Measurements from ENCODE around the gene GAB2.

The GAB2 gene

DNA sequence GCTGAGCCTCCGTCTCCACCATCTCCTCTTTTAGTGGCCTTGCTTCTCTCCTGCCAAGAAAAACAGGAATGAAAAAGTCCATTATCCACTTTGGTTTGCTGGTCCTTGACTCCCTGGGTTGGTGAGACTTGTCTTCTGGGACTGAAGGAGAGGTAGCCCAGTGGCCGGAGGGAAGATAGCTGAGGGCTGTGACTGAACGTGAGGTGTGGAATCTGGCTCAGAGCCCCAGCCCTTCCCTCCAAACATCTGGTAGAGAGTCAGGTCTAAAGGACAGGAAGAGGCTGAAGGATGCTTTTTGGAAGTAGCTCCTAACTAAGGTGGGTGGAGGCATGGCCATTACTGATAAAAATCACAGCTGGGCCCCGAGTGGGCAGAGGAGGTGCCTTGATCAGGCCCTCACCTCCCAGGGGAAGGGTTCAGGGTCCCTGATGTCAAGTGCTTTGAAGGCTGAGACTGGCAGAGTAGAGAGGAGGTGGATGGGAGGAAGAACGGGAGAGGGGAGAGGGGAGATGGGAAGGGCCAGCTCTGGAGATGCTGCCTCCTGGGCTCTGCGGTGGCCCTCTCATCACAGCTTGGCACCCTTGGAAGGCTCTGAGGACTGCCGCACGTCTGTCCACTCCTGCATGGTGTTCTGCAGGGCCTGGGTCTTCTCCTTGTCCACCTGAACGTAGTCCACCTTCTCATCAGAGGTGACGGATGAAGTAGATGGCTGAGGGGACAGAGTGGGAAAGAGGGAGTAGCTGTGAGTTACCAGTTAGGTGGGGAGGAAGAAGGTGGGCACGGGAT, 198.7 kb downstream of the GAB2 start:
- DNase-seq = no peak

DNA sequence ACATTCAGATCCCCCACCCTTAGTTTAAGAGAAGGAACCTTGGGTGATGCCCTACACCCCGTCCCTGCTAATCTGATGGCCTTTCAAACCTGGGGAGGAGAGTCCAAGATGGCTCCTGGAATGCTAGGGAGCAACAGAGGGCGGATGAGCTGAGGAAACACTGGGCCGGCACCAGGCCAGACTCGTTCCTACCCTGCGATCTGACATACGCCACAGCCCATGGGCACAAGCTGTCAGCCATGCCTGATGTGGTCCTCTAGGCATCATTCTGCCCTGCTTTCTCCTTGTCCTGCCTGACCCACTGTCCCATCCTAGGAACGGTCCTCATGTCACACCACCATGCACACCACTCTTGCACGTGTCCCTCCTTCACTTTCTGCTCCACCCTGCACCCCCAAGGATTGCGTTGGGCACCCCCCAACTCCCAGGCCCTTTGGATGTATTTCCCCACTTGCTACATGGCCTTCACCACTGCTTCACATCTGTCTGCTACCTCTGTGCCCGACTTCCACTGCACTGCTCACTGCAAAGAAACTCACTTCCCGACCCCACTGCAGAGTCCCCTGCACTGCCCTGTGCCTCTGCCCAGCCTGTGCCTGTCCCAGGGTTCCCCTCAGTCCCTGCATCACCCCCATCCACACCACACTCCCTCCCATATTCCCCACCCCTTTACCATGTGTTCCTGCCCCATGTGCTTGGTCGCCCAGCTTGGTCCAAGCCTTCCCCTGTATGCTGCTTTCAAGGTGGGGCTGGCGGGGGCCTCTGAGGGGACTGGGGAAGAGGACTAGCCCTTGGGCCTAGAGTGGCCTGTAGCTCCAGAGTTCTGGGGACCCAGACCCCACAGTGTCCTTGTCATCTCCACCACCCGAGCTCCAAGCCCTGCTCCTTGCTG, 199.7 kb downstream of the GAB2 start:
- DNase-seq = no peak

DNA sequence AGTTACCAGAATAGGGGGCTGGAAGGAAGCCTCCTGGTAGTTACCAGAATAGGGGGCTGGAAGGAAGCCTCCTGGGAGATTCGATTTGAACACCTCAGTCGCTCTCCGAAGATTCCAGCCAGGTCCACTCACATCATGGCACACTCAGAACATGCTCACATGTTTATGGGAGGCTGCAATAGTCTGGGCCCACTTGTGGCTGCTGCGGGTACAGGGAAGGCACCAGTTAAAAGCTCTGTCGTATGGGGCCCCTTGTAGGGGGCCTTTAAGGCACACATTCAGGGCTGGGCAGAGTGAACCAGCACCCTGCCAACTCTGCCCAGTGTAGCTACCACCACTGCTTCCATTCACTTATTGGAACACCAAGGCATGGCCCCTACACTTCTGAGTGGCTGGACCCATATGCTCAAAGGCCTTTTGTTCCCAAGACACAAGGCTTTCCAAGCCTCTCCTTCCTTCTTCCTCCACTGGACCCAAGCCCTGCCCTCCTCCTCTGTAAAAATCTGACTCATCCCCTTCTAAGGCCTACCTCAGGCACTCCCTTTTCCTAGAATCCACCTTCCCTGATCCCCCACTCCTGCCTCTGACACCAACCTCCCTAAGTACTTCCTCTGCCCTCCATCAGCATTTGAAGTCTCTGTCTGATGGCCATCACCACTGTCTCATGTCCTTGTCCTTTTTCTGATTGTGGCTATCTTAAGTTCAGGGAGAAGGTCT, 200.9 kb downstream of the GAB2 start:
- DNase-seq = no peak

DNA sequence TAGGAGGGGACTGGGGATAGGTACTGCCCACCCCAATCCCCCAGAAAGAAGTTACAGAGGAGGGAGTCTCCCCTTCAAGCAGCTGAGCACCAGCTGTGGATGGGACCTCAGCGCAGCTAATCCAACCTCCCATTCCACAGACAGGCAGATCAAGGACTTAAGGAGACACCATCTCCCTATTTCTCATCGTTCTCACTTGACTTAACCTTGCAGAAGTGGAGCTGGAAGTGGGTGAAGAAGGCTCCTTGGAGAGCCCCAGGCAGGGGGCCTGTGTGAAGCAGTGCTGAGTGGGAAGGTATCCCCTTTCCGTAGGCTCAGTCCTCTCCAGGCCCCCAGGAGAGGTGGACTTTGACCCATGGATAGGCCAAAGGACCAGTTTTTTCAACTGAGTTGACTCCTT, 201.6 kb downstream of the GAB2 start:
- DNase-seq = no peak

DNA sequence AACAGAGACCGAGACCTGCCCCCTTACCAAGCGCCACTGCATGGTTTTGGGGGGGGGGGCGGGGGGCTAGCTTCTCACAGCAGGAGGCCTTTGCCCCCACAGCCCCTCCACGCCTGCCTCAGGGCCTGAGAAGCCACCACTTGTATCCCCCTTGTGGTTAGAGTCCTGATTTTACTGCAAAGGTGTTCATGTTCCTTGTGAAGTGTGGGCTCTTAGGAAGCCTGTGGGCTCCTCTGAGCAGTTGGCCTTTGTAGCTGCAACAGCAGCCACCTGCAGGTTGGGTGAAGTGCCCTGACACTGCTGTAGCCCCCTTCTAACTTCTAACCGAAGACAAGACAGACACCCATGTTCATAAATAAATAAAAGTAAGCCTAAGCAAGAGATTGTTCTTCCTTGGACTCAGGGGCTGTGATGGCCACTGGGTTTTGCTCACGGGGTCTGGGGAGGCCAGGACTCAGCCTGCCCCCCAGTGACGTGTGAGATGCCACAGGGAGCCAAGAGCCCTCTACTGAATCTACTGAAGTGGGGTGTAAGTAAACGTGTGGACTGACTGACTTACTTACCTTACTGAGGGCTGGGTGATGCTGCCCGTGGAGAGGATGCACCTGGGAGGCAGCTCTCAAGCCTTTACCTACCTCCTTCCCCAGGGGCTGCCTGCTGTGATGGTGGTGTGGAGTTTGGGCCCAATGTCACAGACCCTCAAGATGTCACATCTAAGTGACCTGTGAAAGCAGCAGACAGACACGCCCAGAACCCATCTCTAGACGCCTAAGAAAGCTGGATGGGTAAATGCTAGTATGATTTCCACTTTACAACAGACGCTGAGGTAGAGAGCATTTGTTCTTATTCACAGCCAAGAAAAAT, 203.1 kb downstream of the GAB2 start:
- DNase-seq = no peak

DNA sequence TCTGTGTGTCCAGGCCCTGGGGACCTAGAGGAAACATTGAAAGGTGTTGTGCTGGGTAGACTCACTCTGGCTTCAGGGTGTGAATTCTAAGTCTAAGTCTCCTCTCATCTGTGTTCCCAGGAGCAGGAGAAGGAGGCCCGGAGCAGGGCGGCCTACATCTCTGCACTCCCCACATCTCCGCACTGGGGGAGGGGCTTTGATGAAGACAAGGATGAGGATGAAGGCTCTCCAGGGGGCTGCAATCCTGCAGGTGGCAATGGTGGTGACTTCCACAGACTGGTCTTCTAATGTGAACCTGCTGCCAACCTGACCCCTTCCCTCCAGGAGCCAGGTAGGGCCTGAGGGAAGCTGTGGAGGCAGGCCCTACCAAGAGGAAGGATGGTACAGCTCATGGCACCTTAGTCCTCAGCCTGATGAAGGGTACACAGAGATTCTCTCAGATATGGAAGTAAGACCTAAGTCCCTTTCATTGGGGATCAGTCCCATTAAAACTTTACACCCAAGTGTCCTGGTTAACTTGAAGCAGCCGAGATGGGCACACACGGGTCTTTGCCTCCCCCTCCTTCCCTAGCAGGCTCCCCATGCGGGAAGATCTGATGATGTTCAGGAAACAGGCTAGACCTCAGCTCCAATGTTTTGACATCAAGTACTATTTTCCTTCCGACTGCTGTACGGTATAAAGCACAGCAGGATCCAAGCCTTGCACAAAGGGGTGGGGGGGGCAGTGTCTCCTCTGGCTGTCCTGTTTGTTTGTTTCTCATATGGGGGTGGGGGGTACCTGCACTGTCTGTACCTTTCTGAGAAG, 203.9 kb downstream of the GAB2 start:
- no peak for DNase-seq

DNA sequence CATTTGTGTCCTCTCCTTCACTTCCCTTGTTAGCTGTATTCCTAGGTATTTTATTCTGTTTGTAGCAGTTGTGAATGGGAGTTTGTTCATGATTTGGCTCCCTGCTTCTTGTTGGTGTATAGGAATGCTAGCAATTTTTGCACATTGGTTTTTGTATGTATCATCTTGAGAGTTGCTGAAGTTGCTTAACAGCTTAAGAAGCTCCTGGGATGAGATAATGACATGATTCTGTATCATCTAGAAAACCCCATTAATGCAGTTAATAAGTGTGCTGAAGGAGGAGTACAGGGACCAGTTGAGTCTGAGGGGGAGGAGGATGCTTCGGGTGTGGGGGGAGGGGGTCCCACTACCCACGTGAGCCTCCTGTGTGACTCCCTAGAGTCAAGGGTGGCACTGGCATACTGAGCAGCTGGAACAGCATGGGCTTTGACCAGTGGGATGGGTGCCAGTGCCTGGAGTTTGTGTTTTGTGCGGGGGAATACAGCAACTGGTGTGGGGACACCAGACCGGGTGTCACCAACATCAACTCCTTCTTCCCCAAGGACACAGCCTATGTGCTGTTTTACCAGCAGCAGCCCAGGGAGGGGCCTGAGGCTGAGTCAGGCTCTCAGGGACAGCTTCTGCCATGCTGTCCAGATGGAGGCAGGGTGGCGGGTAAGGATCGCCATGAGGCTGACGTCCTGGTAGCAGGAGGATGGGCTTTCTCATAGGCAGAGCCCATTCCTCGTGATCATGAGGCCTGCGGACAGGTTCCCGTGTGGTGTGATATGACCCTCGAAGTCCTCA, 204.8 kb downstream of the GAB2 start:
- DNase-seq = no peak

DNA sequence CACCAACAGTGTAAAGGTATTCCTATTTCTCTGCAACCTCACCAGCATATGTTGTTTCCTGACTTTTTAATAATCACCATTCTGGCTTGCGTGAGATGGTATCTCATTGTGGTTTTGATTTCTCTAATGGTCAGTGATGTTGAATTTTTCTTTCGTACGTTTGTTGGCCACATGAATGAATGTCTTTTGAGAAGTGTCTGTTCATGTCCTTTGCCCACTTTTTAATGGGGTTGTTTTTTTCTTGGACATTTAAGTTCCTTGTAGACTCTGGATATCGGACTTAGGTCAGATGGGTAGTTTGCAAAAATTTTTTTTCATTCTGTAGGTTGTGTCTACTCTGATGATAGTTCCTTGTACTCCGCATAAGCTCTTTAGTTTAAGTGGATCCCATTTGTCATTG, 206.1 kb downstream of the GAB2 start:
- DNase-seq = no peak

DNA sequence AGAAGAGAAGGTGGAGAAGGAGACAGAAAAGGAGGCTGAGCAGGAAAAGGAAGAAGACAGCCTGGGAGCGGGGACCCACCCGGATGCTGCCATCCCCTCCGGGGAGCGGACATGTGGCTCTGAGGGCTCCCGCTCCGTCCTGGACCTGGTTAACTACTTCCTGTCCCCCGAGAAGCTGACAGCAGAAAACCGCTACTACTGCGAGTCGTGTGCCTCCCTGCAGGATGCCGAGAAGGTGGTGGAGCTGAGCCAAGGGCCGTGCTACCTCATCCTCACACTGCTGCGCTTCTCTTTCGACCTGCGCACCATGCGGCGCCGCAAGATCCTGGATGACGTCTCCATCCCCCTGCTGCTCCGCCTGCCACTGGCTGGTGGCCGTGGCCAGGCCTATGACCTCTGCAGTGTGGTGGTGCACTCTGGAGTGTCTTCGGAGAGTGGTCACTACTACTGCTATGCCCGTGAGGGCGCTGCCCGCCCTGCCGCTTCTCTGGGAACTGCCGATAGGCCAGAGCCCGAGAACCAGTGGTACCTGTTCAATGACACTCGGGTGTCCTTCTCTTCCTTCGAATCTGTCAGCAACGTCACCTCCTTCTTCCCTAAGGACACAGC, 207.5 kb downstream of the GAB2 start:
- no peak for DNase-seq

DNA sequence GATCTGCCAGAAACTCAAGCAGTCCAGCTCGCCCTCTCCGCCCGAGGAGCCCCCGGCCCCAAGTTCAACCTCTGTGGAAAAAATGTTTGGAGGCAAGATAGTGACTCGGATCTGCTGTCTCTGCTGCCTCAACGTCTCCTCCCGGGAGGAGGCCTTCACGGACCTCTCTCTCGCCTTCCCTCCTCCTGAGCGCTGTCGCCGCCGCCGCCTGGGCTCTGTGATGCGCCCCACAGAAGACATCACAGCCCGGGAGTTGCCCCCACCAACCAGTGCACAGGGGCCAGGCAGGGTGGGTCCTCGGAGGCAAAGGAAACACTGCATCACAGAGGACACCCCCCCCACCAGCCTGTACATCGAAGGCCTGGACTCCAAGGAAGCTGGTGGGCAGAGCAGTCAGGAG, 208.1 kb downstream of the GAB2 start:
- no peak for DNase-seq

DNA sequence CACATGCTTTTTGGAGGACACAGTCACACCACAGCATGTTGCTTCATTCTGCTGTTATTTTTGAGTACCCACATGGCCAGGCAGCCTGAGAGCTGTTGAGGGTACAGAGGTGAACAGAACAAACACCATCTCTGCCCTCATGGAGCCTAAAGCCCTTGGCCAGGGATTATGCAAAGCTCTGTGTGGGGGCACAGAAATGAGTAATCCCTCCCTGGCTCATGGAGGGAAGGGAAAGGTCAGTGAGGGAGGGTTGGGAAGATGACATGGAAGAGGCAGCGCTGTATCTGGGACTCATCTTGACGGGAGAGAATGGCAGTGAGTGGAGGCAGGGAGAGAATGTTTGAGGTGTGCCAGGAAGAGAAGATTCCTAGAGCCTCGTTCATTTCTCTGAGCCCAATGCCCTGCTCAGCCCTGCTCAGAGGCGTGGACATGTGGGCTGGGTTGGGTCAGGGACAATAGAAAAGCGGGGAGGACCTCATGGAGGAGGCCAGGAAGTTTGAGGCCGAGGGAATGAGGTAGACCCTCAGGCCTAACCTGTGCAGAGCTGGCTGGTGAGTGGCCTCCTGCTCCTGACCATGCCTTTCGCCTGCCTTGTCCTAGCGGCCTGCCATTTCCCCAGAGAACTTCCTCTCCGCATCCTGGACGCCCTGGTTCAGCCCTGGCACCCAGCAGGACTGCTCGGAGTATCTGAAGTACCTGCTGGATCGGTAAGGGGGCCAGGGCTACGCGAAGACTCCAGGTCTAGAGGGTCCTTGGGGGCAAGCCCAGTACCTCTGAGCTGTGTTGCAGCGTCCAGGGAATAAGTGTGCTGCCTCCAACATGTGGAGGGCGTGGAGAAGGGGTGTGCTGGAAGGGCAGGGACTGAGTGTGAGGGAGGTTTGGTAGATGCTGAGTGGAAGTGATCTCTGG, 209.1 kb downstream of the GAB2 start:
- DNase-seq = no peak

DNA sequence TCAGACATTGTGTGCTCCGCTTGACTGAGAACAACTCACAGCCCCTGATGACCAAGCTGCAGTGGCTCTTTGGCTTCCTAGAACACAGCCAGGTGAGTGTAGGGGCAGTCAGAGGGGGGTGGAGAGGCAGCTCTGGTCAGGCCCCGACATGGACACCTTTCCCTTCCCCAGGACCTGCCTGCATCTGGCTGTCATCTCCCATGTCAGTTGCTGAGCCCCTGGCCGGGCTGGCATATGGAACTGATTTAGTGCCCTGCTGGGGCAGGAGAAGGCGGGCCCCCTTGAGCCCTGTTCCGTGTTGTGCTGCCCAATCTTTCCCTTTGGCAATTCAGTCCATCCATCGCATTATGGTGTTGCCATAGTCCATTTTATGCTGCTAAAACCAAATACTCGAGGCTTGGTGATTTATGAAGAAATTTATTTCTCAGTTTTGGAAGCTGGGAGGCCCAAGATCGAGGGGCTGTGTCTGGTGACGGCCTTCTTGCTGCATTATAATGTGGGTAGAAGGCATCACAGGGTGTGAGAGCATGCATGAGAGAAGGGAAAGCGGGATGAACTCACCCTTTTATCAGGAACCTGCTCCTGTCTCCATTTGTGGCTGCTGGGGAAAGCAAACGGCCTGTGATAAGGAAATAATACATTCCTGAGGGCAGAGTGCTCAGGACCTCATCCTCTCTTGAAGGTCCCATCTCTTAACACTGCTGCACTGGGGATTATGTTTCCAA, 209.9 kb downstream of the GAB2 start:
- no peak for DNase-seq

DNA sequence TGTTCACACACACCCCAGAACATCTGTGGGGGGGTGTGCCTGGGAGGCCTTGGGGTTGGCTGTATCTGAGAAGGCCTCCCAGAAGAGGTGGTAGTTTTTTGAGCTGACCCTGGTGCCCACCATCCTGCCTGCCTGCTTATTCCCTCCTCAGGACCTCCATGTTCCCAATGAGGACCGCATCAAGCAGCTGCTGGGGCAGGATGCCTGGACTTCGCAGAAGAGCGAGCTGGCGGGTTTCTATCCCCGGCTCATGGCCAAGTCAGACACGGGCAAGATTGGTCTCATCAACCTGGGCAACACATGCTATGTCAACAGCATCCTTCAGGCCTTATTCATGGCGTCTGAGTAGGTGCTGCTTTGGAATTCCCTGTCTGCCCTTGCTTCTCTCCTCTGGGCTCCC, 211.9 kb downstream of the GAB2 start:
- DNase-seq = no peak

DNA sequence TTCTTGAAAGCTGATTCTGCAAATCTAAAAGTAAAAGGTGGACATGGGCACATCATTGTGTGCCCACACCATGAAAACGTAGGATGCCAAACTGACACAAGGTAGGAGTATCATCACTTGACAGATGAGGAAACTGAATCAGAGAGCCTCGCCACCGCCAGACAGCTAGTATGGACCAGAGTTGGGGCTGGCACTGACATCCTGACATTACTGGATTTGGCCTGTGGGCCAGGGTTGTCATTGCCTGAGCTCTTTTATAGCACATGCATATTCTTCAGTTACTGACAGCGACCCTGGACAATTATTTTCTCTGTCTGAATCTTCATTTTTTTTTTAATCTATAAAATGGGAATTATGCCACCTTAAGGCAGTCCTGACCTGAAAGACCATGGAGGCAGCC, 212.4 kb downstream of the GAB2 start:
- no peak for DNase-seq

DNA sequence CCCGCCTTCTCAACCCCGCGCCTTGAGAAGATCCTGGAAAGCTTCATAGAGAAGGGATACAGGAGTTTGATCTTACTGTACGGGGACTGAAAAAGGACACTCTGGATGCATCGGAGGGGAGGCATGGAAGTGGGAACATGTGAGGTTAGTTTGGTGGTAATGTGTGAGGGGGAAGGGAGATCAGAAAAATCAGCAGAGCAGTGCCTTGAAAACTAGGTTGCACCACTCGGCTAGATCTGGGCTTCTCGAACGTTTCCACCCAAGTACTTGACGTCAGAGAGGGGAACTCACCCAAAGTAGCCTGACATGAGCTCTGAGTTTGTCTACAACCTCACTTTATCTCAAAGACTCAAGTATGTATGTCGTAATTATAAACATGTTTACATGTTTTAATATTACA, 214.4 kb downstream of the GAB2 start:
- DNase-seq = no peak

DNA sequence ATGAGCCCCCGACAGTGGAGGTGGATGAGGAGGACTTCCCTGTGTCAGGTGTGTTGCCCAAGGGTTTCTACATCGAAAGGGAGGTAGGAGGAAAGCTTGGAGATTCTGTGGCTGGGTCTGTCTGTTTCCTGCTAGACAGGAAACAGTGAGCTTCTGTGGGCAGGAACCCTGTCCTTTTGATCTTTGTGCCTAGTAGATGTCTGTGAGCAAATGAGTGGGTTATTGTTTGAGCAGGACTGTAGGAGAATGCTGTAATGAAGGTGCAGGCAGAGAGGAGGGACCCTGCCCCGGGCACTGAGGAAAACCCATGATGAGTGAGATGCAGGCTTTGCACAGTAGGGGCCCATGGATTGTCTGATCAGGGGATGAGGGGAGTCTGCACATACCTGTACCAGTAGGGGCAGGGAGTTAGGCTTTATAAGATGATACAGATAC, 214.9 kb downstream of the GAB2 start:
- no peak for DNase-seq

DNA sequence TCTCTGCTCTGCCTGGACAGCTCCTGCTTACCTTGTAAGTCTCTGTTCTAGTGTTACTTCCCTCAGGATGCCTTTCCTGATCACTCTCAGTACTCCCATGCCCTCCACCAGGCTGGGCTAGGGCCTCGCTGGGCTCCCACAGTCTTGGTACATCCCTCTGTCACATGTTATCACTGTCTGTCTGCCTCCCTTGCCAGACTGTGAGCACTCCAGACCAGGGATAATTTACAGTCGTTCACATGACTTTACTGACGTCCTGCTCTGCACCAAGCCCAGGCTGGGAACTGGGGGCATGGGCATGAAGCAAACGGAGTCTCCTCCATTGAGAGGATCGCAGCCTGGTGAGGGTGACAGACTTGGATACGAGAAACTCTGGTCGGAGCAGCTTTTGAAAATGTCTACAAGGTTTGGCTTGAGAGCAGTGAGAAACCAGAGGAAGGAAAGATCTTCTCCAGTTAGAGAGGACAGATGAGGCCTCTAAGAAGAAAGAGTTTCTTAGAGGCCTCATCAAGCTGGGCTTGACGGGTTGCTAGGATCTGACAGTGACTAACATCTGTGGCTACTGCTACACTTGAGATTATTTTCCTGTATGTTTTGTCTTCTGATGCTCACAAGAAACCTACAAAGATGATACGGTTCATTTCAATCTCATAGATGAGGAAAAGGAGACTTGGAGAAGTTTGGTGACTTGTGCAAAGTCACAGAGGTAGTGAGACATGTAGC, 216.4 kb downstream of the GAB2 start:
- no peak for DNase-seq

DNA sequence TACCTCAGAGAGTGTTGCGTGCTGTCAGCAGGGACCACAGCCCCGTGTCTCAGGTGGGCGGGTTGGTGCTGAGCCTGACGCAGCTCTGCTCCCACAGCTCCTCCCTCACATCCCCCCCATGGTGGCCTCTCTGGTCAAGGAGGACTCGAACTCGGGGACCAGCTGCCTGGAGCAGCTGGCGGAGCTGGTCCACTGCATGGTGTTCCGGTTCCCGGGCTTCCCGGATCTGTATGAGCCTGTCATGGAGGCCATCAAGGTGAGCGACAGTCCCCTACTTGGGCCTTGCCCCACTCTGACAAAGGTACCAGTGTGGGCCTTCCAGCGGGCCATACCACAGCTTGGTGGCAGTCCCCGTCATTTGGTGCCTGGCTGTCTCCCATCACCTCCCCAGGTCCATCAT, 217.1 kb downstream of the GAB2 start:
- no peak for DNase-seq

Data from NCI-H510A (cell line).